Transverse colon (tissue), 4 donors: ENCODE results near the gene MACROH2A1. TPM values are rescaled to one million over a fixed set of nuclear protein-coding genes. Genes with fewer than 3 reads are reported as not detected.

Experiments used
- DNase-seq: peaks from one replicate; pipeline ENCODE4 v3.0.0-alpha.2; 2019
- H3K27ac ChIP-seq, 4 donors: fragments of 200-600 bp; sonication (generic); 2 replicates each; pipeline ENCODE4 v1.5.1; 2016 to 2018; ENCODE audit warnings: inconsistent platforms in 4 of 4
- H3K27me3 ChIP-seq: fragments of 200-600 bp; sonication (generic); 2 replicates; pipeline ENCODE4 v1.5.1; 2017; ENCODE audit warnings: inconsistent platforms
- H3K36me3 ChIP-seq, 4 donors: fragments of 200-600 bp; sonication (generic); 2 replicates each; pipeline ENCODE4 v1.5.1; 2017 to 2019; ENCODE audit warnings: inconsistent platforms in 4 of 4
- H3K4me1 ChIP-seq, 4 donors: fragments of 200-600 bp; sonication (generic); 2 replicates each; pipeline ENCODE4 v1.5.1; 2017 to 2020; ENCODE audit warnings: inconsistent platforms in 4 of 4
- H3K4me3 ChIP-seq, 4 donors: fragments of 200-600 bp; sonication (generic); 1 replicate in 1 of 4; 2 replicates in 3 of 4; pipeline versions ENCODE4 v1.5.1 to v1.6.1; 2017 to 2019; ENCODE audit warnings: inconsistent platforms in 4 of 4
- H3K9me3 ChIP-seq, 2 donors: fragments of 200-600 bp; sonication (generic); 2 replicates each; pipeline ENCODE4 v1.5.1; 2017 to 2019; ENCODE audit warnings: inconsistent platforms in 2 of 2
- EP300 ChIP-seq: sonication (generic); formaldehyde crosslinking; IDR thresholded peaks from one replicate; pipeline ENCODE4 v1.6.1; 2017; ENCODE audit warnings: antibody characterized with exemption, low read depth
- POLR2A ChIP-seq: fragments of 450-650 bp; IDR thresholded peaks from one replicate; pipeline ENCODE4 v1.6.1; 2016; ENCODE audit warnings: antibody characterized with exemption, mild to moderate bottlenecking, moderate library complexity
- POLR2AphosphoS5 ChIP-seq, 3 donors: sonication (generic); formaldehyde crosslinking; IDR thresholded peaks; one replicate each; pipeline ENCODE4 v1.6.1; 2016; ENCODE audit warnings: antibody characterized with exemption in 3 of 3
- WGBS, 2 donors: methylation state at CpG; one replicate each; pipeline ENCODE4 v1.1.5; 2018; ENCODE audit warnings: low coverage in 1 of 2; 5-methylcytosine and 5-hydroxymethylcytosine counted together
- in situ Hi-C, 4 donors: fragments of 200-750 bp; cut with MboI; loops; one replicate each; pipeline versions ENCODE4 v1.15.0 to v1.15.1; 2017; ENCODE audit warnings: low sequenced_read_pairs in 3 of 4, low pct_ligation_motif_present in 1 of 4, low pct_unique_long_range_greater_than_20kb in 1 of 4
- intact Hi-C: fragments of 100-400 bp; cut with DNase I; formaldehyde crosslinking; loops from one replicate; pipeline ENCODE4 v1.15.1; 2023; ENCODE audit warnings: low total_unique reads
- total RNA-seq, 4 donors: library from RNA; depleted of rRNA; stranded (reverse); fragments of >200 nt; gene quantifications; one replicate each; pipeline ENCODE4 v1.1.0, GENCODE V29; 2016
- TF ChIP-seq, protein P1 (sequence below), 5 experiments: fragments of 200-600 bp in 3 of 5; fragments of 450-650 bp in 2 of 5; sonication (generic) in 3 of 5; IDR thresholded peaks; 1 replicate in 2 of 5; 2 replicates in 3 of 5; pipeline ENCODE4 v1.5.1; 2016 to 2017; ENCODE audit warnings: antibody characterized with exemption in 5 of 5, inconsistent platforms in 3 of 5, mild to moderate bottlenecking in 2 of 5, moderate library complexity in 1 of 5

Gene MACROH2A1
- total RNA-seq, 4 donors from 2014 or later, result 190 to 348 (median 314) TPM

DNA sequence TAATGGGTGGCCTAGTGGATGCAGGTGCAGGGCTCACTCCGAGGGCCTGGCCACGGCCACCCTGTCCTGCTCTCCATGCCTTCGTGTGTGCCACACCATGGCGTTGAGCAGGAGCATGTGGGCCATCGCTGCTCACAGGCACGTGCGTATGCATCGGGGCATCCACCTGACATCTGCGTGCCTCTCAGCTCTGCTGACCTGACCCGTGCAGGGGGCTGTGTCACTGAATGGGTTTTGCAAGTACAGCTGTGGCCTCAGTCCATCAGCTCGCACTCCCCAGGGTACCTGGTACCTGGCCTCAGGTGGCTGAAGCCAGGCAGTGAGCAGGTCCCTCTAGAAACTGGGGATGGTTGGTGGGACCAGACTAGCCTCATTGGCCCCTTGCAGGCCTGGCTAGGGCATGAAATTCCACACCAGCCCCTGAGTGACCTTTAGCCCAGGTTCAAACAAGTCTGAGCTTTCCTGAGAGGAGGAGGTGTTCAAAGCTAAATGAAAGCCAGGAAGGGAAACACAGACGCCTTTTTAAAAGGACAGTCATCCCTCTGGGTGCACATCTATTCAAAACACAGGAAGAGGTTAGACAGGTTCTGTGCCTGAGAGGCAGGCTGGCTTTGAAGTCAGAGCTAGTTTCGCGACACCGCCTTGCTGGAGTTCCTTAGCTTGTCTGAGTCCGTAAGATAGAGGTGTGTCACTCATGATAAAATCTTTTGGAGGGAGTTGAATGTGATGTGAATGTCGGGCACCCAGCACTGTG is 74.0 kb downstream of the MACROH2A1 start:
- intact Hi-C loops, result no loop called here
- no peaks in the 10 kb centered on the region for H3K9me3 ChIP-seq
- in situ Hi-C loops, result no loop called here
- TF ChIP-seq POLR2A, result no peak
- TF ChIP-seq, protein P1, sequence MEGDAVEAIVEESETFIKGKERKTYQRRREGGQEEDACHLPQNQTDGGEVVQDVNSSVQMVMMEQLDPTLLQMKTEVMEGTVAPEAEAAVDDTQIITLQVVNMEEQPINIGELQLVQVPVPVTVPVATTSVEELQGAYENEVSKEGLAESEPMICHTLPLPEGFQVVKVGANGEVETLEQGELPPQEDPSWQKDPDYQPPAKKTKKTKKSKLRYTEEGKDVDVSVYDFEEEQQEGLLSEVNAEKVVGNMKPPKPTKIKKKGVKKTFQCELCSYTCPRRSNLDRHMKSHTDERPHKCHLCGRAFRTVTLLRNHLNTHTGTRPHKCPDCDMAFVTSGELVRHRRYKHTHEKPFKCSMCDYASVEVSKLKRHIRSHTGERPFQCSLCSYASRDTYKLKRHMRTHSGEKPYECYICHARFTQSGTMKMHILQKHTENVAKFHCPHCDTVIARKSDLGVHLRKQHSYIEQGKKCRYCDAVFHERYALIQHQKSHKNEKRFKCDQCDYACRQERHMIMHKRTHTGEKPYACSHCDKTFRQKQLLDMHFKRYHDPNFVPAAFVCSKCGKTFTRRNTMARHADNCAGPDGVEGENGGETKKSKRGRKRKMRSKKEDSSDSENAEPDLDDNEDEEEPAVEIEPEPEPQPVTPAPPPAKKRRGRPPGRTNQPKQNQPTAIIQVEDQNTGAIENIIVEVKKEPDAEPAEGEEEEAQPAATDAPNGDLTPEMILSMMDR (IDR thresholded peaks at IDR 0.05), result no peak
- no peak for TF ChIP-seq POLR2AphosphoS5 (IDR thresholded peaks at IDR 0.05)
- TF ChIP-seq EP300, result no peak
- no peaks in the 10 kb centered on the region for H3K36me3 ChIP-seq
- no peak for DNase-seq
- no peaks in the 10 kb centered on the region for H3K27me3 ChIP-seq
- H3K4me3 ChIP-seq, result no peak overlapping the region
- 58 to 66% methylated on average over 4 to 7 of the region's 17 CpGs for WGBS, 2 donors
- peaks cover 3 to 13% (median 11%) of the 10 kb centered on the region in 4 donors for H3K4me1 ChIP-seq
- no peak overlapping the region for H3K27ac ChIP-seq

DNA sequence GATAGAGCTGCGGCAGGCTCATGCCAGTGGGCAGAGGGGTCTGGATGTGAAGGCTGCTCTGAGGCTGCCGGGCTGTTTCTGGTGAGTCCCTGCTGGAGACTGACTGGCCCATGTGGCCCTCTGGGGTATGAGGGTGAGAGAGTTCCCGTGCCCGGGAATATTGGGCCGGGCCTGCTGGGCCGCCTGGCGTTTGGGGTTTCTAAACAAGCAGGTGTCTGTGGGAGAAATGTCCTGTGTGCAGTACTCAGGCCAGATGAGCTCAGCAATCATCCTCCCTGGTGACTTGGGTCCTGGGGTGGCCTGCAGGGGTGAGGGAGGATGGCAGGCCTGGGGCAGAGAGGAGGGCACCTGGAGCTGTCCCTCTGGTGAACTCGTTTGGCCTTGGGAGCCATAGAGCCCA is 74.9 kb downstream of the MACROH2A1 start:
- Histone ChIP-seq H3K4me3 (no peak overlapping the region), H3K36me3 (no peaks in the 10 kb centered on the region), H3K27ac (no peak overlapping the region), H3K27me3 (no peaks in the 10 kb centered on the region), H3K9me3 (no peaks in the 10 kb centered on the region), H3K4me1 (peaks cover 3 to 13% (median 11%) of the 10 kb centered on the region in 4 donors)
- 66% methylated on average over 8 of the region's 8 CpGs; no CpG with 5 or more reads in 1 of the 2 donors for WGBS, 2 donors
- intact Hi-C loops (no loop called here), in situ Hi-C loops (no loop called here)
- TF ChIP-seq, protein P1 (IDR thresholded peaks at IDR 0.05), result no peak
- TF ChIP-seq EP300, result no peak
- no peak for DNase-seq

DNA sequence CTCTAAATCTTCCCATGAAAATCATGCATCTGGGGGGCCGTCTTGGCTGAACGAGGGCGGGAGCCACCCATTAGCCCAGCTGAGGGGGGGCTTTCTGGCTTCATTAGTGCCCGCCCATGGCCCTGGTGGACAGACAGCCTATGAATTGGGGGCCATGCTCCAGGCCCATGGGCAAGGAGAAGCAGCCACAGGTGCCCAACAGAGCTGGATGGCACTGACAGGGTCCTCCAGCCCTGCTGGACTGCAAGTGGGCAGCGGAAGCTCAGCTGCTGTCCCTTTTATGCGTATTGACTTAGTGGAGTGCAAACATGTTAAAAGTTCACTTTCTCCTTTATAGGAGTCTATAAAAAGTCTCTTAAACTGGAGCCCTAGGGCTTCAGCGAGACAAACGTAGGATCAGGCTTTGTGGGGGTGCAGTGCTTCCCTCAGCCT is 75.3 kb downstream of the MACROH2A1 start:
- H3K27ac ChIP-seq, result no peak overlapping the region
- no peaks in the 10 kb centered on the region for H3K9me3 ChIP-seq
- in situ Hi-C loops, result no loop called here
- intact Hi-C loops, result no loop called here
- 57% methylated on average over 8 of the region's 8 CpGs; no CpG with 5 or more reads in 1 of the 2 donors for WGBS, 2 donors
- H3K27me3 ChIP-seq, result no peaks in the 10 kb centered on the region
- H3K4me3 ChIP-seq, result no peak overlapping the region
- H3K4me1 ChIP-seq, result peaks cover 3 to 13% (median 11%) of the 10 kb centered on the region in 4 donors
- DNase-seq, result no peak
- no peaks in the 10 kb centered on the region for H3K36me3 ChIP-seq
- TF ChIP-seq POLR2AphosphoS5 (IDR thresholded peaks at IDR 0.05) (no peak), EP300 (no peak), POLR2A (no peak)
- TF ChIP-seq, protein P1 (IDR thresholded peaks at IDR 0.05), result no peak

DNA sequence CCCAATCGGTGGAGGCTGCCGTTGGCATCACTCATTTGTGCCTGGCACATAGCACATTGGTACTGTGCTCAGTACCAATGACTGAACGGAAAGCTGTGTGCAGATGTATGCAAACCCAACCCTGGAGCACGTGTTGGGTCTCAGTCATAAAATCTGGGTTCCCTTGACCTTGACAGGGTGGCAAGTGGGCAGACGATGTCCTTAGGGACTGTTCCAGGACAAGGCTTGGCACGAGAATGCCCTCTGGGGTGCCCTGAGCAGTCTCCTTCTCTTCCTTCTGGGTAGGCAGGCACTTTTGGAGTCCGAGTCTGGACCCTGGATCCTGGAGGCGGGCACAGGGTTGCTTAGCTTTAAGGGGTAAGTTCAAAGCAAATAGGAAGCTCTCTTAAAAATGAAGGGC is 75.8 kb downstream of the MACROH2A1 start:
- in situ Hi-C loops, result no loop called here

More for the DNA sequence above, 75.8 kb downstream of the MACROH2A1 start:
- H3K36me3 ChIP-seq, result no peaks in the 10 kb centered on the region
- H3K4me3 ChIP-seq, result no peak overlapping the region
- H3K27me3 ChIP-seq, result no peaks in the 10 kb centered on the region
- DNase-seq, result no peak
- H3K27ac ChIP-seq, result no peak overlapping the region
- TF ChIP-seq, protein P1 (IDR thresholded peaks at IDR 0.05), result no peak
- TF ChIP-seq POLR2A, result no peak
- no peak for TF ChIP-seq EP300
- TF ChIP-seq POLR2AphosphoS5 (IDR thresholded peaks at IDR 0.05), result no peak
- 82% methylated on average over 8 of the region's 8 CpGs; no CpG with 5 or more reads in 1 of the 2 donors for WGBS, 2 donors
- no peaks in the 10 kb centered on the region for H3K9me3 ChIP-seq
- H3K4me1 ChIP-seq, result peaks cover 3 to 13% (median 11%) of the 10 kb centered on the region in 4 donors
- intact Hi-C loops, result no loop called here
